ENCODE data around the gene ZBTB22.

- TF ChIP-seq CTCF (IDR thresholded peaks at IDR 0.05; ENCODE audit: insufficient read depth, low read length, poor library complexity, severe bottlenecking), result peak; percentile 16
- no peak for TF ChIP-seq EZH2phosphoT487 (conservative IDR thresholded peaks at IDR 0.05; ENCODE audit: low read length)
Observed at GRCh38 chr6:33276864-33277662, 40.5 kb downstream of the ZBTB22 start, which contains the start of gene B3GALT4.

All from SU-DHL-6 (cell line).